ENCODE measurements around the gene TAF1C.

DNA sequence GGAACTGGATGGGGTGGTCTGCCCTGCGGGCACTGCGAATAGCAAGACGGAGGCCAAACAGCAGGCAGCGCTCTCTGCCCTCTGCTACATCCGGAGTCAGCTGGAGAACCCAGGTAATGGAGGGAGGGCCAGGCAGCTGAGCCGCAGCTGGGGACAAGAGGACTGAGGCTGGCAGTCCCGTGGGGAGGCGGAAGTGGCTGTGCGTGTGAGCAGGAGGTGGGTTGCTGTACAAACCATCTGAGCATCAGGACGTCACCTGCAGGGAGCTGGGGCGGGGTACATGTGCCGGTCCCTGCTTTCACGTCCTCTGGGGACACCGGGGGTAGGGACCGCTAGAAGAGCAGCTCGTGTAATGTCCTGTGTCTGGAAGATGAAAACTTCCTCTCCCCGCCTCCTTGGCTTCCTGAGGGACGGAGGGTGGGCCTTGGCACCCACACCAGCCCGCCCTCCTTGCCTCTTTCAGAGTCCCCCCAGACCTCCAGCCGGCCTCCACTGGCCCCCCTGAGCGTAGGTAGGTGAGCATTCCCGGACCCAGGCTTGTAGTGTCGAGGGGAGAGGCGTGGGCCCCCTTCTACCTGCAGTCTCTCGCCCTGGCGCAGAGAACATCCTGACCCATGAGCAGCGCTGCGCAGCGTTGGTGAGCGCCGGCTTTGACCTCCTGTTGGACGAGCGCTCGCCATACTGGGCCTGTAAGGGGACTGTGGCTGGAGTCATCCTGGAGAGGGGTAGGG lies 7.8 kb upstream of the TAF1C start:
- TF ChIP-seq, protein P1, sequence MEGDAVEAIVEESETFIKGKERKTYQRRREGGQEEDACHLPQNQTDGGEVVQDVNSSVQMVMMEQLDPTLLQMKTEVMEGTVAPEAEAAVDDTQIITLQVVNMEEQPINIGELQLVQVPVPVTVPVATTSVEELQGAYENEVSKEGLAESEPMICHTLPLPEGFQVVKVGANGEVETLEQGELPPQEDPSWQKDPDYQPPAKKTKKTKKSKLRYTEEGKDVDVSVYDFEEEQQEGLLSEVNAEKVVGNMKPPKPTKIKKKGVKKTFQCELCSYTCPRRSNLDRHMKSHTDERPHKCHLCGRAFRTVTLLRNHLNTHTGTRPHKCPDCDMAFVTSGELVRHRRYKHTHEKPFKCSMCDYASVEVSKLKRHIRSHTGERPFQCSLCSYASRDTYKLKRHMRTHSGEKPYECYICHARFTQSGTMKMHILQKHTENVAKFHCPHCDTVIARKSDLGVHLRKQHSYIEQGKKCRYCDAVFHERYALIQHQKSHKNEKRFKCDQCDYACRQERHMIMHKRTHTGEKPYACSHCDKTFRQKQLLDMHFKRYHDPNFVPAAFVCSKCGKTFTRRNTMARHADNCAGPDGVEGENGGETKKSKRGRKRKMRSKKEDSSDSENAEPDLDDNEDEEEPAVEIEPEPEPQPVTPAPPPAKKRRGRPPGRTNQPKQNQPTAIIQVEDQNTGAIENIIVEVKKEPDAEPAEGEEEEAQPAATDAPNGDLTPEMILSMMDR (IDR thresholded peaks at IDR 0.05; ENCODE audit: low read length), result no peak
- no peak for TF ChIP-seq EZH2 (optimal IDR thresholded peaks at IDR 0.05; ENCODE audit: low read depth, low read length)
